Suprapubic skin (tissue), 4 donors: Measurements from ENCODE around the gene ANKMY1. TPM values are rescaled to one million over a fixed set of nuclear protein-coding genes. Genes with fewer than 3 reads are reported as not detected.

Experiments
- DNase-seq, 2 donors: peaks; one replicate each; pipeline ENCODE4 v3.0.0-alpha.2; 2019; ENCODE audit warnings: low spot score in 2 of 2
- H3K27ac ChIP-seq: fragments of 200-600 bp; sonication (generic); one replicate; pipeline ENCODE4 v1.5.1; 2019
- H3K27me3 ChIP-seq: fragments of 200-600 bp; sonication (generic); one replicate; pipeline ENCODE4 v1.5.1; 2019
- H3K36me3 ChIP-seq: fragments of 200-600 bp; sonication (generic); one replicate; pipeline ENCODE4 v1.5.1; 2019
- H3K4me1 ChIP-seq: fragments of 200-600 bp; sonication (generic); one replicate; pipeline ENCODE4 v1.5.1; 2019
- H3K4me3 ChIP-seq: fragments of 200-600 bp; sonication (generic); one replicate; pipeline ENCODE4 v1.5.1; 2019; ENCODE audit warnings: mild to moderate bottlenecking
- H3K9me3 ChIP-seq: fragments of 200-600 bp; sonication (generic); one replicate; pipeline ENCODE4 v1.5.1; 2019
- CTCF ChIP-seq, 2 donors: fragments of 200-600 bp in 1 of 2; fragments of 450-650 bp in 1 of 2; sonication (generic) in 1 of 2; IDR thresholded peaks; one replicate each; pipeline ENCODE4 v1.5.1; 2016 to 2019; ENCODE audit warnings: antibody characterized with exemption in 2 of 2, mild to moderate bottlenecking in 1 of 2, moderate library complexity in 1 of 2
- EP300 ChIP-seq: sonication (generic); formaldehyde crosslinking; IDR thresholded peaks from one replicate; pipeline ENCODE4 v1.6.1; 2017; ENCODE audit warnings: antibody characterized with exemption
- POLR2A ChIP-seq, 2 donors: fragments of 450-650 bp; IDR thresholded peaks; one replicate each; pipeline ENCODE4 v1.6.1; 2017; ENCODE audit warnings: antibody characterized with exemption in 2 of 2, mild to moderate bottlenecking in 2 of 2, moderate library complexity in 2 of 2
- POLR2AphosphoS5 ChIP-seq, 3 donors: sonication (generic); formaldehyde crosslinking; IDR thresholded peaks; one replicate each; pipeline ENCODE4 v1.6.1; 2017; ENCODE audit warnings: antibody characterized with exemption in 3 of 3
- WGBS: methylation state at CpG from one replicate; pipeline ENCODE4 v1.1.5; 2018; 5-methylcytosine and 5-hydroxymethylcytosine counted together
- total RNA-seq, 4 donors: library from RNA; depleted of rRNA; stranded (reverse); fragments of >200 nt; gene quantifications; one replicate each; pipeline ENCODE4 v1.1.0, GENCODE V29; 2016

The ANKMY1 gene
- total RNA-seq, 4 donors from 2014 or later = 12.2 to 52.1 (median 23.0) TPM

- no peak for DNase-seq
- no peak for TF ChIP-seq POLR2A (IDR thresholded peaks at IDR 0.05)
- H3K9me3 ChIP-seq = no peaks in the 10 kb centered on the region
- peaks cover 44% of the 10 kb centered on the region for H3K36me3 ChIP-seq
- 81% methylated on average over 8 of the region's 12 CpGs for WGBS
- H3K27me3 ChIP-seq = no peaks in the 10 kb centered on the region
- peak overlapping the region; percentile 78 for H3K27ac ChIP-seq
- no peak overlapping the region for H3K4me3 ChIP-seq
- H3K4me1 ChIP-seq = peaks cover 65% of the 10 kb centered on the region
Observed at GRCh38 chr2:240579071-240579762, 21.4 kb upstream of the ANKMY1 start.

- Histone ChIP-seq H3K27me3 (no peaks in the 10 kb centered on the region), H3K4me3 (no peak overlapping the region), H3K36me3 (peaks cover 51% of the 10 kb centered on the region), H3K4me1 (peaks cover 57% of the 10 kb centered on the region), H3K27ac (peak overlapping the region; percentile 78), H3K9me3 (no peaks in the 10 kb centered on the region)
- no peak for TF ChIP-seq CTCF (IDR thresholded peaks at IDR 0.05)
- no peak for TF ChIP-seq POLR2AphosphoS5 (IDR thresholded peaks at IDR 0.05)
- TF ChIP-seq POLR2A (IDR thresholded peaks at IDR 0.05) = no peak
- no peak for TF ChIP-seq EP300
- DNase-seq = no peak
- 89% methylated on average over 6 of the region's 8 CpGs for WGBS
Observed at GRCh38 chr2:240578488-240578887, 20.7 kb upstream of the ANKMY1 start.

GRCh38 chr2:240578110-240578450, 20.3 kb upstream of the ANKMY1 start:
- 77% methylated on average over 9 of the region's 9 CpGs for WGBS
- TF ChIP-seq POLR2AphosphoS5 (IDR thresholded peaks at IDR 0.05) (no peak), EP300 (no peak), CTCF (IDR thresholded peaks at IDR 0.05) (no peak), POLR2A (IDR thresholded peaks at IDR 0.05) (no peak)
- Histone ChIP-seq H3K36me3 (peaks cover 55% of the 10 kb centered on the region), H3K4me3 (no peak overlapping the region), H3K27me3 (no peaks in the 10 kb centered on the region), H3K27ac (no peak overlapping the region), H3K9me3 (no peaks in the 10 kb centered on the region), H3K4me1 (peaks cover 57% of the 10 kb centered on the region)
- DNase-seq = no peak

GRCh38 chr2:240577281-240578109, 19.7 kb upstream of the ANKMY1 start:
- Histone ChIP-seq H3K9me3 (no peaks in the 10 kb centered on the region), H3K4me1 (peaks cover 57% of the 10 kb centered on the region), H3K36me3 (peaks cover 61% of the 10 kb centered on the region), H3K27me3 (no peaks in the 10 kb centered on the region), H3K4me3 (no peak overlapping the region), H3K27ac (no peak overlapping the region)
- TF ChIP-seq POLR2AphosphoS5 (IDR thresholded peaks at IDR 0.05) (no peak), POLR2A (IDR thresholded peaks at IDR 0.05) (no peak), EP300 (no peak), CTCF (IDR thresholded peaks at IDR 0.05) (no peak)
- no peak for DNase-seq
- 87% methylated on average over 9 of the region's 26 CpGs for WGBS

- no peak overlapping the region for H3K27ac ChIP-seq
- H3K27me3 ChIP-seq = no peaks in the 10 kb centered on the region
- H3K36me3 ChIP-seq = peaks cover 70% of the 10 kb centered on the region
- peaks cover 60% of the 10 kb centered on the region for H3K4me1 ChIP-seq
- TF ChIP-seq POLR2A (IDR thresholded peaks at IDR 0.05) = no peak
- TF ChIP-seq EP300 = no peak
- no peak for TF ChIP-seq CTCF (IDR thresholded peaks at IDR 0.05)
- TF ChIP-seq POLR2AphosphoS5 (IDR thresholded peaks at IDR 0.05) = no peak
- H3K9me3 ChIP-seq = no peaks in the 10 kb centered on the region
- no peak for DNase-seq
- no peak overlapping the region for H3K4me3 ChIP-seq
- 94% methylated on average over 15 of the region's 32 CpGs for WGBS
Observed at GRCh38 chr2:240576436-240577205, 18.8 kb upstream of the ANKMY1 start.
